ENCODE results near the gene DPF3. TPM values are rescaled to one million over a fixed set of nuclear protein-coding genes. Genes with fewer than 3 reads are reported as not detected.
"Not testable (repeated sequence)": the region's sequence is repeated elsewhere in the genome, so short reads cannot be mapped to it uniquely, and the experiment has no call there.

The DPF3 gene
- total and polyA plus RNA-seq, 5 donors from 2014 or later = 0.11 to 2.0 (median 0.49) TPM; not detected in 1

DNA sequence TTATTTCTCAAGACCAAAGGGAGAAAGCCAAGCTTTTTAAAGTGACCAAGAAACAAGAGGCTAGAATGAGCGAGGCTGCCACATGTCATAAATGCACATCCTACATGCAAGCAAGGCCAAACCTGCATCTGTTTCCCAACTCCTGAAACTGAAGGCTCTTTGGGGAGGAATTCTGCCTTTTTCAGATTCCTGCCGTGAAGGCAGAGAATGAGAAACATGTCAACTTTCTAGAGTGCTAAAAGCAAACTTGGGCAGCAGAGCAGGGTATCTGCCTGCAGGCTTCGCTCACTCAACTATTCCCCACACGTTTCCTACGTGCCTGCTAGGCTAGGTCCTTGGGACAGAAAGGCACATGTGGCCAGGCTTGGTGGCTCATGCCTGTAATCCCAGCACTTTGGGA lies 15.2 kb downstream of the DPF3 start:
- DNase-seq = no peak
- Histone ChIP-seq H3K9me3 (ENCODE audit: control insufficient read depth in 2 of 2, low read length in 2 of 2) (no peaks in the 10 kb centered on the region), H3K27ac (ENCODE audit: insufficient read depth, low read length, poor library complexity, severe bottlenecking) (no peak overlapping the region), H3K36me3 (ENCODE audit: control insufficient read depth, insufficient read depth, low read length) (no peaks in the 10 kb centered on the region), H3K4me3 (ENCODE audit: low read depth, low read length) (no peak overlapping the region), H3K27me3 (ENCODE audit: control insufficient read depth, insufficient read depth, low read length) (no peaks in the 10 kb centered on the region), H3K4me1 (ENCODE audit: control insufficient read depth, insufficient read depth, low read length, poor library complexity, severe bottlenecking) (no peaks in the 10 kb centered on the region)
- Mint-ChIP-seq H3K4me3 (no peak overlapping the region), H3K36me3 (no peaks in the 10 kb centered on the region), H3K27me3 (no peaks in the 10 kb centered on the region), H3K9me3 (peaks cover 0 to 8% (median 0%) of the 10 kb centered on the region in 7 donors), H3K4me1 (peaks cover 0 to 6% (median 0%) of the 10 kb centered on the region in 4 donors), H3K27ac (no peak overlapping the region)
- ATAC-seq (ENCODE audit: low read depth in 2 of 2) = no peak

DNA sequence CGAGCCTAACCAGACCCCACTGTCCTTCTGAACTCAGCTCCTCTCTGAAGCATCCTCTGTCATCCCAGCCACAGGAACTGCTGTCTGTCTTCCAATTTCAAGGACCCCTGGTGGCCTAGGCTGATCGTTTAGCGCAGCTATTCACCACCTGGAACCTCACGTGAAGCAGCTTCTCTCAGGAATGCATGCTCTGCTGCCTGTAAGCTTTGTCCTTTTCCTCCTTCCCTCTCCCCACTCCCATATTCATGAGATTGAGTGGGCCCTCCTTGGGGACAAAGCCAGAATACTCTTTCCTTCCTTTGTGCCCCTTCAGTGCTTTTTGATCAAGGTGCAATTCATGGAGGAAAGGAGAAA lies 17.2 kb downstream of the DPF3 start:
- Histone ChIP-seq H3K4me1 (ENCODE audit: control insufficient read depth, insufficient read depth, low read length, poor library complexity, severe bottlenecking) (no peaks in the 10 kb centered on the region), H3K27me3 (ENCODE audit: control insufficient read depth, insufficient read depth, low read length) (no peaks in the 10 kb centered on the region), H3K27ac (ENCODE audit: insufficient read depth, low read length, poor library complexity, severe bottlenecking) (no peak overlapping the region), H3K36me3 (ENCODE audit: control insufficient read depth, insufficient read depth, low read length) (no peaks in the 10 kb centered on the region), H3K4me3 (ENCODE audit: low read depth, low read length) (no peak overlapping the region), H3K9me3 (ENCODE audit: control insufficient read depth in 2 of 2, low read length in 2 of 2) (peaks cover 0 to 4% of the 10 kb centered on the region in 2 experiments)
- no peak overlapping the region for H3K4me3 Mint-ChIP-seq
- H3K27me3 Mint-ChIP-seq = no peaks in the 10 kb centered on the region
- peaks cover 0 to 6% (median 0%) of the 10 kb centered on the region in 4 donors for H3K4me1 Mint-ChIP-seq
- no peak for DNase-seq
- no peak for ATAC-seq (ENCODE audit: low read depth in 2 of 2)
- peak overlapping the region in 1 of 3 donors; percentile 89 for H3K27ac Mint-ChIP-seq
- H3K9me3 Mint-ChIP-seq = peaks cover 0 to 5% (median 1%) of the 10 kb centered on the region in 7 donors
- H3K36me3 Mint-ChIP-seq = no peaks in the 10 kb centered on the region

DNA sequence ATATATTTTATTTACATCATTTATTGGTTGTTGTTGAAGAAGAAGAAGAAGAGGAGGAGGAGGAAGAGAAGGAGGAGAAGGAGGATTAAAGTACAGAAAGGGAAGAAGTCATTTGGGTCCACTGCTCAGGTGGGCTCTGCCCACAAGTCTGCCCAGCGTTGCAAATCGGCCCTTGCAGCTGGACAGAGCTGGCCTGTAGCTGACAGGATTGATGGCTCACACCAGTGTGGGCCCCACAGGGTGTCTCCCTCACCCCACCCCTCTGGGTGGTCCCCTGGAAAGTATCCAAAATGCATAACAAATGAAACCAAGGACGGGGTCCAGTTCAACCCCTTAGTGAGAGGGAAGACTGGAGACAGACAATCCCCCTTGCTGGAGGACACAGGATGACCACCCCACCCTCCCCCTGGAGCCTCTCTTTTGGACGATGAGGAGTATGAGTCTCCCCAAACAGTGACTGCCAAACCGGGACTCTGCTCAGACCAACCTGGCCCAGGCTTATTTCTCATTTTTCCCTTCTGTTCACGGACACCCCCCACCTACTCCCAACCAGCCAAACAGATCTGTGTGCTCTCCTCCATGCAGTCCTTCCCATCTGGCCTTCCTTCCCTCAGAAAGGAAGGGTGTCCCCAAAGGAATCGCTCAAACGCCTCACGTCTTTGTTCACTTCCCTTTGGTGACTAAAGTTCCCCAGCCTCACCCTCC lies 17.7 kb downstream of the DPF3 start:
- no peak overlapping the region for H3K27ac ChIP-seq (ENCODE audit: insufficient read depth, low read length, poor library complexity, severe bottlenecking)
- H3K27ac Mint-ChIP-seq = no peak overlapping the region
- H3K36me3 Mint-ChIP-seq = no peaks in the 10 kb centered on the region
- ATAC-seq (ENCODE audit: low read depth in 2 of 2) (no peak), DNase-seq (no peak)
- H3K27me3 Mint-ChIP-seq = no peaks in the 10 kb centered on the region
- H3K4me3 Mint-ChIP-seq = no peak overlapping the region
- peaks cover 0 to 9% of the 10 kb centered on the region in 2 experiments for H3K9me3 ChIP-seq (ENCODE audit: control insufficient read depth in 2 of 2, low read length in 2 of 2)
- H3K4me1 ChIP-seq (ENCODE audit: control insufficient read depth, insufficient read depth, low read length, poor library complexity, severe bottlenecking) = no peaks in the 10 kb centered on the region
- H3K9me3 Mint-ChIP-seq = peaks cover 0 to 5% (median 1%) of the 10 kb centered on the region in 7 donors
- H3K4me1 Mint-ChIP-seq = peaks cover 0 to 3% (median 0%) of the 10 kb centered on the region in 4 donors
- H3K36me3 ChIP-seq (ENCODE audit: control insufficient read depth, insufficient read depth, low read length) = no peaks in the 10 kb centered on the region
- no peaks in the 10 kb centered on the region for H3K27me3 ChIP-seq (ENCODE audit: control insufficient read depth, insufficient read depth, low read length)
- H3K4me3 ChIP-seq (ENCODE audit: low read depth, low read length) = no peak overlapping the region

DNA sequence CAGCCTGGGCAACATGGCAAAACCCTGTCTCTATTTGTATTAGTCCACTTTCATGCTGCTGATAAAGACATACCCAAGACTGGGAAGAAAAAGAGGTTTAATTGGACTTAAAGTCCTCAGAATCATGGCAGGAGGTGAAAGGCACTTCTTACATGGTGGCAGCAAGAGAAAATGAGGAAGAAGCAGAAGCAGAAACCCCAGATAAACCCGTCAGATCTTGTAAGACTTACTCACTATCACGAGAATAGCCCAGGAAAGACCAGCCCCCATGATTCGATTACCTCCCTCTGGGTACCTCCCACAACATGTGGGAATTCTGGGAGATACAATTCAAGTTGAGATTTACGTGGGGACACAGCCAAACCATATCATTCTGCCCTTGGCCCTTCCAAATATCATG lies 23.0 kb downstream of the DPF3 start:
- not testable (repeated sequence) for H3K27ac Mint-ChIP-seq; H3K36me3 ChIP-seq (ENCODE audit: control insufficient read depth, insufficient read depth, low read length); H3K27ac ChIP-seq (ENCODE audit: insufficient read depth, low read length, poor library complexity, severe bottlenecking); H3K9me3 Mint-ChIP-seq; H3K27me3 Mint-ChIP-seq; H3K4me3 ChIP-seq (ENCODE audit: low read depth, low read length); H3K4me1 Mint-ChIP-seq; H3K4me1 ChIP-seq (ENCODE audit: control insufficient read depth, insufficient read depth, low read length, poor library complexity, severe bottlenecking); H3K36me3 Mint-ChIP-seq; H3K4me3 Mint-ChIP-seq; ATAC-seq (ENCODE audit: low read depth in 2 of 2); H3K9me3 ChIP-seq (ENCODE audit: control insufficient read depth in 2 of 2, low read length in 2 of 2); H3K27me3 ChIP-seq (ENCODE audit: control insufficient read depth, insufficient read depth, low read length); DNase-seq

DNA sequence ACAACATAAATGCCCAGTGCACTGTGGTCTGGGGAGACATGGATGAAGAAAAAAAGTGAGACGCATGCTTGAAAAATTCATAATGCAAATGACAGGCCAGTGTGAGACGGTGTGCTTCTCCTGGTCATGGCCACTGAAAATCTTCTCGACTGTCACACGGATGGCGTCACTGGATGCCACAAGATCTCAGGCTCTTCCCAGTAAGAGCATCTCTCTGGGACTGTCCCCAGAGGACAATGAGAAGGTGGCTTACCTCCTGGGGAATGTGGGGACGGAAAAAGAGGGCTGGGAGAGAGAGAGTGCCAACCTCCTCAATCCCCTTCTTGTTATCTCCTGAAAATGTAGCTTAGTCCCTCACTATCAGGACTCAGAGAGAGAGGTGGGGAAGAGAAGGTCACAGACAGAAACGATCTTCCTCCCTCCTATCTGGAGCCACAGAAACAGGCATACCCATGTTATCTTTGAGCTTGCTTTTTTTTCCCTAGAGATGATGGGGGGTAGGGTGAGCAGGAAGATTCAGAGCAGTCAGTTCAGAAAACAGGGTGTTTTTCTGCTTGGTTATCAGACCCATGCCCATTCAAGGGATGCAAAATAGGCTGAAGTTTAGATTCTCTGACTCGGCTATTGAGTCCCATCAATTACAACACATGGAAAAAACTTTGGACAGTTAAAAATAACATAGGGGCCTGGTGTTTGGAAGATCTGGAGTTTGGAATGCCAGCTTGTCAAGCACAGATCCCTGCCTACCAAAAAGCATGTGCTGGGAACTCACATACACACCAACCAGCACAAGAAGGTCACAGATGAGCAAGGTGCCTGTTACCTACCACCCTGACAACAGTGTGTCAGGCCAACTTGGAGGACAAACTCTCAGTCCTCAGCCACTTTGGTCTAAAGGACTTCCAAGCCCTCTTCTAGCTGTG lies 24.2 kb downstream of the DPF3 start:
- ATAC-seq (ENCODE audit: low read depth in 2 of 2) = no peak
- no peaks in the 10 kb centered on the region for H3K36me3 ChIP-seq (ENCODE audit: control insufficient read depth, insufficient read depth, low read length)
- Mint-ChIP-seq H3K9me3 (peaks cover 0 to 7% (median 0%) of the 10 kb centered on the region in 7 donors), H3K4me1 (no peaks in the 10 kb centered on the region), H3K36me3 (no peaks in the 10 kb centered on the region), H3K27ac (no peak overlapping the region), H3K4me3 (no peak overlapping the region), H3K27me3 (no peaks in the 10 kb centered on the region)
- H3K4me1 ChIP-seq (ENCODE audit: control insufficient read depth, insufficient read depth, low read length, poor library complexity, severe bottlenecking) = no peaks in the 10 kb centered on the region
- H3K27ac ChIP-seq (ENCODE audit: insufficient read depth, low read length, poor library complexity, severe bottlenecking) = no peak overlapping the region
- no peaks in the 10 kb centered on the region for H3K27me3 ChIP-seq (ENCODE audit: control insufficient read depth, insufficient read depth, low read length)
- H3K9me3 ChIP-seq (ENCODE audit: control insufficient read depth in 2 of 2, low read length in 2 of 2) = peaks cover 0 to 9% of the 10 kb centered on the region in 2 experiments
- no peak overlapping the region for H3K4me3 ChIP-seq (ENCODE audit: low read depth, low read length)
- DNase-seq = no peak

DNA sequence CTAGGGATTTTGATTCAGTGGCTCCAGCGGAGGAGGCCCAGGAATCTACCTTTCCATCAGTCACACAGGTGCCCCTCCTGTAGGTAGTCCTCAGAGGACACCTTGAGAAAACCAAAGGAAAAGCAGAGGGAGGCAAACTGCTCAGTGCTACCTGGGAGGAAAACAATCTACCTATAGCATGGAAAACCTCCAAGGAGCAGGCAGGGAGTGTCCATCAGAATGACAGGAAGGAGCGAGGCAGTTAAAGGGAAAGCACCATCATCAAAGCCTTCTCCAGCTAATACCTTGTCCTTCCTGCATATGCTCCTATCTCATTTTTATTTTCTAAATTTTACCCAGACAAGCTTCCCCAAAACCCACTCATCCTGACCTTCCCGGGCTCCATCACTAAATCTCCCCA lies 25.4 kb downstream of the DPF3 start:
- no peaks in the 10 kb centered on the region for H3K36me3 ChIP-seq (ENCODE audit: control insufficient read depth, insufficient read depth, low read length)
- Mint-ChIP-seq H3K27me3 (no peaks in the 10 kb centered on the region), H3K4me3 (no peak overlapping the region), H3K27ac (no peak overlapping the region), H3K4me1 (no peaks in the 10 kb centered on the region), H3K36me3 (no peaks in the 10 kb centered on the region), H3K9me3 (peaks cover 0 to 7% (median 0%) of the 10 kb centered on the region in 7 donors)
- no peak for DNase-seq
- no peak overlapping the region for H3K4me3 ChIP-seq (ENCODE audit: low read depth, low read length)
- no peaks in the 10 kb centered on the region for H3K4me1 ChIP-seq (ENCODE audit: control insufficient read depth, insufficient read depth, low read length, poor library complexity, severe bottlenecking)
- peaks cover 0 to 9% of the 10 kb centered on the region in 2 experiments for H3K9me3 ChIP-seq (ENCODE audit: control insufficient read depth in 2 of 2, low read length in 2 of 2)
- no peak overlapping the region for H3K27ac ChIP-seq (ENCODE audit: insufficient read depth, low read length, poor library complexity, severe bottlenecking)
- no peaks in the 10 kb centered on the region for H3K27me3 ChIP-seq (ENCODE audit: control insufficient read depth, insufficient read depth, low read length)
- ATAC-seq (ENCODE audit: low read depth in 2 of 2) = no peak

DNA sequence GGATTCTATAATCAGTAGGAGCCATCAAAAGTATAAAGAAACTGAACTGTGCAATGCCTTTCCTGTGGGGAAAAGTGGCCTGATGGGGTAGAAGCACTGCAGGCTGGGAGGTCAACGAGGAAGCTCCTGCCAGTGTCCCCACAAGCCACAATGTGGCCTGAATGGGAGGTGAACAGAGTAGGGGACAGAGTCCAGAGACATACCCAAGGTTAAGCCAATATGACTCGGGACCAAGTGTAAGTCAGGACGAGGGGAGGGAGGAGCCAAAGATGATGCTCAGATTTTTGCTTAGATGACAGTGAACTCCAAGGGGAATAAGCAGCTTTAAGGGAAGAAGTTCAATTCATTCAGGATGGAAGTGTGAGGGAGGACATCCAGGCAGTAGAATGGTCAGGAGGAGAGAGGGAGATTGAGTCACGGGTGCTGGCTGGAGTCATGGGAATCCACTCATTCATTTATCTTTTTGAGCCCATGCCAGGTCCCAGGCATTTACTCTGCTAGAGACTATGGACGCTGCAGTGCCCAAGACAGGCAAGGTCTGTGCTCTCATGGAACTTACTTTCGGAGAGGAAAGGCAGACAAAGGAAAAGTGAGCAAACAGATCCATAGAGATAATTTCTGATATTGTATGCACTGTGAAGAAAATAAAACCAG lies 29.1 kb downstream of the DPF3 start:
- Histone ChIP-seq H3K4me3 (ENCODE audit: low read depth, low read length) (no peak overlapping the region), H3K27ac (ENCODE audit: insufficient read depth, low read length, poor library complexity, severe bottlenecking) (no peak overlapping the region), H3K9me3 (ENCODE audit: control insufficient read depth in 2 of 2, low read length in 2 of 2) (no peaks in the 10 kb centered on the region), H3K36me3 (ENCODE audit: control insufficient read depth, insufficient read depth, low read length) (no peaks in the 10 kb centered on the region), H3K27me3 (ENCODE audit: control insufficient read depth, insufficient read depth, low read length) (peaks cover 2% of the 10 kb centered on the region), H3K4me1 (ENCODE audit: control insufficient read depth, insufficient read depth, low read length, poor library complexity, severe bottlenecking) (no peaks in the 10 kb centered on the region)
- no peak overlapping the region for H3K4me3 Mint-ChIP-seq
- peaks cover 0 to 3% (median 0%) of the 10 kb centered on the region in 7 donors for H3K9me3 Mint-ChIP-seq
- H3K27me3 Mint-ChIP-seq = peaks cover 4% of the 10 kb centered on the region
- DNase-seq (no peak), ATAC-seq (ENCODE audit: low read depth in 2 of 2) (no peak)
- H3K4me1 Mint-ChIP-seq = no peaks in the 10 kb centered on the region
- no peaks in the 10 kb centered on the region for H3K36me3 Mint-ChIP-seq
- H3K27ac Mint-ChIP-seq = peak overlapping the region in 1 of 3 donors; percentile 1

Measured in CD4-positive, CD25-positive, alpha-beta regulatory T cell (primary cell).